NT2/D1 (cell line): Measurements from ENCODE around the gene HUNK.
A peak's percentile ranks its signal among the peaks of the same experiment; 100 is the strongest.

Source experiments
- DNase-seq: peaks from one replicate; pipeline ENCODE4 v3.0.0-alpha.2; 2011; ENCODE audit warnings: low read depth, low spot score
- H3K27me3 ChIP-seq: 2 replicates; pipeline ENCODE4 v1.6.0; 2011; ENCODE audit warnings: mild to moderate bottlenecking; ENCODE audit not compliant: insufficient read length, insufficient read depth
- H3K36me3 ChIP-seq: 2 replicates; pipeline ENCODE4 v1.6.1; 2011; ENCODE audit warnings: mild to moderate bottlenecking, low read length, mixed read lengths; ENCODE audit not compliant: insufficient read depth, insufficient read length
- H3K4me1 ChIP-seq: 2 replicates; pipeline ENCODE4 v1.5.1; 2011; ENCODE audit not compliant: insufficient read depth, insufficient read length
- H3K4me3 ChIP-seq: 2 replicates; pipeline ENCODE4 v1.5.1; 2011; ENCODE audit warnings: low read depth; ENCODE audit not compliant: insufficient read length
- H3K9ac ChIP-seq: 2 replicates; pipeline ENCODE4 v1.6.0; 2011; ENCODE audit warnings: low read depth; ENCODE audit not compliant: insufficient read length
- H3K9me3 ChIP-seq: 2 replicates; pipeline ENCODE4 v1.5.1; 2011; ENCODE audit warnings: mild to moderate bottlenecking, low read length; ENCODE audit not compliant: insufficient read depth
- SUZ12 ChIP-seq: IDR thresholded peaks from 2 replicates; pipeline ENCODE4 v1.6.1; 2011; ENCODE audit not compliant: insufficient read length, insufficient read depth; ENCODE audit errors: extremely low read depth
- YY1 ChIP-seq: IDR thresholded peaks from 2 replicates; pipeline ENCODE4 v1.6.1; 2011; ENCODE audit not compliant: insufficient read length, insufficient read depth
- ZNF274 ChIP-seq: IDR thresholded peaks from 2 replicates; pipeline ENCODE4 v1.6.1; 2011; ENCODE audit warnings: mild to moderate bottlenecking, low read depth, low read length

The HUNK gene

DNA sequence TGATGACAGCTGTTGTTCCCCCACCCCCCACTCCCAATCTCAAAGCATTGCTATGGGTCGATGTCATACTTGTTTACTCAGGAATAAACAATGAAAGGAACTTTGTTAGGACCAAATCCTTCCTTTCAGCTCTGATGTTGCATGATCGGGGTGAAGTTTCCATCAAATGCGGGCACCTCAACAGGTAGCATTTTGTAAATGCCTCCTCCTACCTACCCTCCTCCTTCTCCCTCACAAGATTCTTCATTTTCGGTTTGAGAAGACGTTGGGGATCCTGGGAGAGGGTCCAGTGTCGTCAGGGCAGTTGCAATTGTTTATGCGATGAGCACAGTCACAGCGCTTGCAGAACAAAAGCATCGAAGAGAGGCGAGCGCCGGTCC lies 758 bp upstream of the HUNK start:
- Histone ChIP-seq H3K36me3 (peaks cover 16% of the 10 kb centered on the region), H3K27me3 (peaks cover 19% of the 10 kb centered on the region), H3K4me3 (peak overlapping the region; percentile 73), H3K9me3 (peaks cover 6% of the 10 kb centered on the region; the same call in 1 of the 2 replicates), H3K9ac (peak overlapping the region; percentile 93), H3K4me1 (peaks cover 5% of the 10 kb centered on the region)
- DNase-seq = no peak
- TF ChIP-seq YY1 (no peak), ZNF274 (no peak), SUZ12 (no peak)

DNA sequence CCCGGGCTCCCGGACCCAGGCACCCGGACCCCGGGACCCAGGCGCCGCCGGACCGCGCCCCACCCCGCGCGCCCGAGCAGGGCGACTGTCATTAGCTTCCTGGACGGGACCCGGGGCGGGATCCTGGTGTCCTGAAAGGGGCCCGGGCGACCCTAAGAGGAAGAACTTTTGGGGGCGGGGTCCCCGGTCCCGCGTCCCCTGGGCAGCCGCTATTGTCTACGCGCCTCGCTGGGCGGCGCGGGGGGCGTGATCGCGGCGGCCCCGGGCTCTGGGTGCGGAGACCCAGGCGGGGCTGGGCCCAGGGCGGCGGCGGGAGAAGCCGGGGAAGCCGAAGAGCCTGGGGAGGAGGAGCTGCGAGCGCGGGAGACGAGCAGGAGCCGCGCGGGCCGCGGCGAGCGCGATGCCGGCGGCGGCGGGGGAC lies 465 bp downstream of the HUNK start:
- Histone ChIP-seq H3K9ac (peak overlapping the region; percentile 93), H3K36me3 (peaks cover 19% of the 10 kb centered on the region), H3K27me3 (peaks cover 19% of the 10 kb centered on the region), H3K4me3 (peak overlapping the region; percentile 73), H3K9me3 (peaks cover 6% of the 10 kb centered on the region; the same call in 1 of the 2 replicates), H3K4me1 (peaks cover 5% of the 10 kb centered on the region)
- TF ChIP-seq SUZ12 = no peak
- TF ChIP-seq ZNF274 = no peak
- TF ChIP-seq YY1 = no peak
- no peak for DNase-seq

- H3K4me3 ChIP-seq = peak overlapping the region; percentile 73
- H3K36me3 ChIP-seq = peaks cover 19% of the 10 kb centered on the region
- peak; percentile 65 for DNase-seq
- no peak for TF ChIP-seq ZNF274
- no peak for TF ChIP-seq SUZ12
- TF ChIP-seq YY1 = no peak
- H3K4me1 ChIP-seq = peaks cover 5% of the 10 kb centered on the region
- H3K27me3 ChIP-seq = peaks cover 19% of the 10 kb centered on the region
- peaks cover 6% of the 10 kb centered on the region; the same call in 1 of the 2 replicates for H3K9me3 ChIP-seq
- H3K9ac ChIP-seq = peak overlapping the region; percentile 93
These were observed 1.1 kb downstream of the HUNK start for GRCh38 chr21:31873696-31874599.

DNA sequence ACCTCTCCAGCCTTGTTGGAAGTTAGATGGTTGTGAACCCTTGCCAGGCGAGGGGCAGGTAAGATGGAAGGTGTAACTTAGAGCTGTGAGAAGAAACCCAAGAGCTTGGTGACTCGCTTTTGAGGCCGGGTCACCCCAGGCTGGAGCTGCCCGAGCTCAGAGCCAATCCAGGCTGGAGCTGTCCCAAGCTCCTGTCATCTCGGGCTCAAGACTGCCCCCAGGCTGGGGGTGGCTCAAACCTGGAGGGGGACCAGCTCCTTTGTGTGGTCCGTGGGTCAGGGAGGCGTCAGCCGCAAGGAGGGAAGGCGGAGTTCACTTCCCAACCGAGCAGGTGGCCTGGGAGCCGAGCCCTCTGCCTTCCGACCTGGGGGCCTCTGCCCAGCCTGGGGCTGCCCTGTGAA lies 2.0 kb downstream of the HUNK start:
- Histone ChIP-seq H3K9me3 (peaks cover 6% of the 10 kb centered on the region; the same call in 1 of the 2 replicates), H3K36me3 (peaks cover 19% of the 10 kb centered on the region), H3K4me3 (peak overlapping the region; percentile 43), H3K9ac (peak overlapping the region; percentile 73), H3K4me1 (peaks cover 5% of the 10 kb centered on the region), H3K27me3 (peaks cover 19% of the 10 kb centered on the region)
- DNase-seq = no peak
- TF ChIP-seq ZNF274 (no peak), SUZ12 (no peak), YY1 (no peak)

DNA sequence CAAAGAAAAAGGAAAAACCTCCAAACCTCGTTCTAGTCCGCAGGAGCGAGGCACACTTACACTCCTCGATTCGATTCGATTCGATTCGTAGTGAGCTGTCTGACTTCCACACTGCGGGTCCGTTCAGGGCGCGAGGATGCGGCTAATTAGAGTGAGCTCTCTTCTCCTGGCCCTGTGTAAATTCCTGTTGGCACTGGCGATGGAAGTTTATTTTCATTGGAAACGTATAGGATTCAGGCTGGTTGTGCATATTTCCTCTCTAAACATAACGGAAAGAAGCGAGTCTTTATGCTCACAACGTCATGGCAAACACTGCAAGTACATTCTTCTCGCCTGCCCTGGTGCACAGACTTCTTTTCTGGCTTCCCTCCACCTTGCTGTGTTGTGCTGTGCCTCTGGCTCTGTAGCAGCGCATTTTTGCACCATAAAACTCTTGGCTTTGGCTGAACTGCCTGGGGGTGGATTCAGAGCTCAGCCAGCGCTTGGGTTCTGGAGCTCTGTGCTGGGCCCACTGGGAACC lies 2.7 kb downstream of the HUNK start:
- peaks cover 12% of the 10 kb centered on the region for H3K27me3 ChIP-seq
- peaks cover 20% of the 10 kb centered on the region for H3K36me3 ChIP-seq
- H3K4me3 ChIP-seq = peak overlapping the region; percentile 43
- peaks cover 5% of the 10 kb centered on the region for H3K4me1 ChIP-seq
- H3K9me3 ChIP-seq = peaks cover 6% of the 10 kb centered on the region; the same call in 1 of the 2 replicates
- TF ChIP-seq ZNF274 (no peak), YY1 (no peak), SUZ12 (no peak)
- peak overlapping the region; percentile 47 for H3K9ac ChIP-seq
- no peak for DNase-seq

- Histone ChIP-seq H3K9ac (no peak overlapping the region), H3K36me3 (peaks cover 26% of the 10 kb centered on the region), H3K9me3 (peaks cover 9% of the 10 kb centered on the region), H3K4me3 (no peak overlapping the region), H3K4me1 (peaks cover 8% of the 10 kb centered on the region), H3K27me3 (no peaks in the 10 kb centered on the region)
- TF ChIP-seq ZNF274 = no peak
- TF ChIP-seq YY1 = no peak
- TF ChIP-seq SUZ12 = no peak
- no peak for DNase-seq
These were observed 4.7 kb downstream of the HUNK start for GRCh38 chr21:31877463-31877957.

DNA sequence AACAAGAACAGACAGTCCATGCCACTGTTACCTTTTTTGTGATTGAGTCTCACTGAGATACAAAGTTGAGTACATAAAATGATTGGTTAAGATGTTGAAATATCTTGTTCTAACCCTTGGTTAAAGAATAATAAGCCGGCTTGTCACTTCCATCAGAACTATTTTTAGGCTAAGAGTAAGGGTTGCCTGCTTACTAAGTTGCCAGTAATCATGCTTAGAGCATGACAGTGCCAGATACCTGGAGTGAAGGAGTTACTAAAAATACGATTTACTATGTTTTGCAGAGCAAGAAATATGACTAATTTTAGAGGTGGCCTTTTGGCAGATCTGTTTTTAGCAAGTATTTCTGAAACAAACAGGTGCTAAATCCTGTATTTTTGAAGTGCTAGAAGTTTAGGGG lies 6.0 kb downstream of the HUNK start:
- H3K9me3 ChIP-seq = peaks cover 18% of the 10 kb centered on the region
- H3K9ac ChIP-seq = no peak overlapping the region
- H3K4me3 ChIP-seq = no peak overlapping the region
- TF ChIP-seq SUZ12 (no peak), YY1 (no peak), ZNF274 (no peak)
- peaks cover 8% of the 10 kb centered on the region for H3K4me1 ChIP-seq
- no peak for DNase-seq
- H3K36me3 ChIP-seq = peaks cover 26% of the 10 kb centered on the region
- H3K27me3 ChIP-seq = no peaks in the 10 kb centered on the region
